GDM1 (cell line): ENCODE results near the gene RAB30.
"Not testable (repeated sequence)": the region's sequence is repeated elsewhere in the genome, so short reads cannot be mapped to it uniquely, and the experiment has no call there.

ENCODE experiments used
- DNase-seq: peaks from one replicate; lab custom pipeline; 2025; lab: John Stamatoyannopoulos, UW

RAB30 gene

DNA sequence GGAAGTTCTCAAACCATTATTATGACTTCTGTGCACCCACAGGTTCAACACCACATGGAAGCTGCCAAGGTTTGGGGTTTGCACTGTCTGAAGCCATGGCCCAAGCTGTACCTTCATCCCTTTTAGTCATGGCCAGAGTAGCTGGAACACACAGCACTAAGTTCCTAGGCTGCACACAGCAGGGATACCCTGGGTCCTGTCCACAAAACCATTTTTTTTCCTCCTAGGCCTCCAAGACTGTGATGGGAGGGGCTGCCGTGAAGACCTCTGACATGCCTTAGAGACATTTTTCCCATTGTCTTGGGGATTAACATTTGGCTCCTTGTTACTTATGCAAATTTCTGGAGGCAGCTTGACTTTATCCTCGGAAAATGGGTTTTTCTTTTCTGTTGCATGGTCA, 127.5 kb downstream of the RAB30 start:
- DNase-seq = no peak

DNA sequence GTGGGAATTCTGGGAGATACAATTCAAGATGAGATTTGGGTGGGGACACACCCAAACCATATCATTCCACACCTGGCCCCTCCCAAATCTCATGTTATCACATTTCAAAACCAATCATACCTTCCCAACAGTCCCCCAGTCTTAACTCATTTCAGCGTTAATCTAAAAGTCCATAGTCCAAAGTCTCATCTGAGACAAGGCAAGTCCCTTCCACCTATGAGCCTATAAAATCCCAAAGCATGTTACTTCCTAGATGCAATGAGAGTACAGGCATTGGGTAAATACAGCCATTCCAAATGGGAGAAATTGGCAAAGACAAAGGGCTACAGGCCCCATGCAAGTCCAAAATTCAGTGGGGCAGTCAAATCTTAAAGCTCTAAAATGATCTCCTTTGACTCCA, 128.3 kb downstream of the RAB30 start:
- DNase-seq = not testable (repeated sequence)

DNA sequence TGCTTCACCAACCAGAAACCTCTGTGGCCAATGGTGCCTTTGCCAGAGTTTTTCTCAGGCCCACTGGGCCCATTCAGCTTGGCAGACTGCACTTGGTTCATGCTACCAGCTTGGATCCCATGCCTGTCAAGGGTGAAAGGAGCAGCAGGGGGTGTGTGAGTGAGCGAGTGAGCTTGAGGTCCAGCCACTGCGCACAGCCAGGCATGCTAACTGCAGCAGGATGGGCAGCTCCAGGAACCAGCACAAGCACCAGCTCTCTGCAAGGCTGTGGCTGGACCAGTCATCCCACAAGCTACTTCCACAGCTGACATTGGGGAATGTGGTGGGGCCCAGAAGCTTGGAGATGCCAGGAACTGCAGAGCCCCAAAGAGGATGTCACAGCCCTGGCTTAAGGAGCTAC, 129.3 kb downstream of the RAB30 start:
- DNase-seq = no peak

DNA sequence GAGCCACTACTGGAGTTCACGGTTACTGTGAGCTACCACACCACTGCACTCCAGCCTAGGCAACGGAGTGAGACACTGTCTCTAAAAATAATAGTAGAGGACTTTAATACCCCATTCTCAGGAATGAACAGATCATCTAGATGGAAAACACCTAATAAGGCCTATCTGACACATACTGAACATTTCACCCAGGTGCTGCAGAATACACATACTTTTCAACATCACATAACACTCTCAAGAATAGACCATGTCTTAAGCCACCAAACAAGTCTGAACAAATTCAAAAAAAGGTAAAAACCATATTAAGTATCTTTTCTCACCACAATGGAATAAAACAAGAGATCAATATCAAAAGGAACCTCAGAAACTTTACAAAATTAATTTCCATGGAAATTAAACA, 132.2 kb downstream of the RAB30 start:
- DNase-seq = no peak

DNA sequence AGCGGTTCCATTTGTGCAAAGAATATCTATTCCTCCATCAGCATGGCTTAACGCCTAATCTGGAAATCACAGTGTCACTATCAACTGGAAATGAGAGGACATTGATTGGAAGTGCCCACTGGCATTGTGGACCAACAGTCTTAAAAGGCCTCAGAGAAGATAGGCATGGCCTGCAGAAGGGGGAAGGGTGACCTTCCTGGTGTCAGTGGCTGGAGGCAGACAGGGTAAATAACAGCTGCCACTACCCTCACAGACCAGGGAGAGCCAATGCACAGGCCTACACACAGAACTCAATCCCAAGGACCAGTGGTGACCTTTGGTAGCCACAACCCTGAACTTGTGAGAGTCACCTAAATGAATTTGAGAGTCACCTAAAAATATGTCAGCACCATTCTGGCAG, 134.1 kb downstream of the RAB30 start:
- DNase-seq = no peak

DNA sequence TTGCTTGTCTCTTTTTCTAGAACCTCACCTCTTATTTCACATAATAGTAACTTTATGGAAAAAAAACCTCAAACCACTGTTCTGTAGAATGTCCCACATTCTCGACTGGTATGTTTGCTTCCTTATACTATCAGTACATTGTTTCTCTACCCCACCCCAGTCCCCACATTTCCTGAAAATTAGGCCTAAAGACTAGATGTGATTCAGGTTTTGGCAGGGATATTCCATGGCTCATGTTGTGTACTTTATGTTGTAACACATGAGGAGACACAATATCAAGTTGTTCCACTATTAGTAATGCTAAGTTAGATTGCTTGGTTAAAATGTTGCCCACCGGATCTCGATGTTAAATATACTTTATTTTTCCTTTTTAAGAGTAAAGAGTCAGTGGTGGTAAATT, 135.4 kb downstream of the RAB30 start:
- DNase-seq = no peak

DNA sequence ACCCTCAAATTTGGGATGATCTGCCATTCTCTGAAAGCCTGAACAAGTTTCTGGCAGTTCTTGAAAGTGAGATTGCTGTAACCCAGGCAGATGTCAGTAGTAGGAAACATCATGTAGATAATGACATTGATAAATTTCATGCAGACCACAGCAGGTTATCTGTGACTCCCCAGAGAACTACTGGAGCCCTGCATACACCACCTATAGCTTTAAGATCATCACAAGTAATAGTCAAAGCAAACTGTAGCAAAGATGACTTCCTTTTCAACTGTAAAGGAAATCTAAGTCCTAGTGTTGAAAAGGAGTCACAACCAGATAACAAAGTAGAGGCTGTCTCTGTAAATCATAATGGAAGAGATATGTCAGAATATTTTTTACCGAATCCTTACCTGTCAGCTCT, 139.1 kb downstream of the RAB30 start:
- no peak for DNase-seq

DNA sequence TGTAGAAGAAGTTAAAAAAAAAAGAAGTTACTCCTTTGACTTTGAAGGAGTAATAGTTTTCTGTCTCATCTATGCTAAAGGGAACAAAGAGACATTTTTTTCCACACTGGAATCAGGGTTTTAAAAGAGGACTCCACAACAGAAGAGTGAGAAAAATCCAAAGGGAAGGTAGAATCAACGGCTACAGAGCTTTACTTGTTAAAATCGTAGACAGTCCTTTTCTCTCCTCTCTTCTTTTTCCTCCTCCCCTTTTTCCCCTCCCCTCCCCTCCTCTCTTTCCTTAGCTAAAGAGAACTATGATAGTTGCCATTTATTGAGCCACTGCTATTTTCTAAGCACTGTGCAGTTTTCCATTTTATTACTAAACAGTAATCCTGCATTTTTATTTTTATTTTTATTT, 141.0 kb downstream of the RAB30 start:
- no peak for DNase-seq

DNA sequence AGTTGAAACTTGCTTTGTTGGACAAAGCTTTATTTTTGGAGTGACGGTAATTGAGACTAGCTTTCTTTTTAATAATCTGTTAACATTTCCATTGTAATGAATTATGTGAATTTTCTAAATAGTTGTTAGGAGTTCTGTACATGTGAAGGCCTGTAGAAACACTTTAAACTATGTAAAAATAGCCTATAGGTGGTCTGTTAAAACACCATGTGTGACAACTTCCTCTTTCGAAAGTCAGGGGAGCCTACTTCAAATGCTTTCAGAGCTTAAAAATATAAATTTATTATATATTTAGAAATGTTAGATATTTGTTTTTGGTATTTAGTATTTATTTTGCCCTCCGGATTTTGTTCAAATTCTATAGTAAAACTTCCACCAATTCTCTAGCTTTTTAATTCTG, 141.5 kb downstream of the RAB30 start:
- no peak for DNase-seq

DNA sequence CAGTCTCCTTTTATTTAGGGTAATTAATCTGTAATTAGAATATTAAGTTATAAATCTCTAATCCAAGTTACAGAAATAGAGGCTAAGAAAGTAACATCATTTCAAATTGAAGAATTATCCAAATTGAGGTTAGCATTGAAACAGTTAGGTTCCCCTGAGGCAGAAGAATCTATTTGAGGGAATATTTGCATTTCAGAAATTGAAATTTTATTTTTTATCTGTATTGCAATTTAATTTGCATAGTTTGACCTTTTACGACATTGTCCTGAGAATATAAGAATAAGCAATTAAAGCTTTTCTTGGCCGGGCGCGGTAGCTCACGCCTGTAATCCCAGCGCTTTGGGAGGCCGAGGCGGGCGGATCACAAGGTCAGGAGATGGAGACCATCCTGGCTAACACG, 142.6 kb downstream of the RAB30 start:
- DNase-seq = no peak

DNA sequence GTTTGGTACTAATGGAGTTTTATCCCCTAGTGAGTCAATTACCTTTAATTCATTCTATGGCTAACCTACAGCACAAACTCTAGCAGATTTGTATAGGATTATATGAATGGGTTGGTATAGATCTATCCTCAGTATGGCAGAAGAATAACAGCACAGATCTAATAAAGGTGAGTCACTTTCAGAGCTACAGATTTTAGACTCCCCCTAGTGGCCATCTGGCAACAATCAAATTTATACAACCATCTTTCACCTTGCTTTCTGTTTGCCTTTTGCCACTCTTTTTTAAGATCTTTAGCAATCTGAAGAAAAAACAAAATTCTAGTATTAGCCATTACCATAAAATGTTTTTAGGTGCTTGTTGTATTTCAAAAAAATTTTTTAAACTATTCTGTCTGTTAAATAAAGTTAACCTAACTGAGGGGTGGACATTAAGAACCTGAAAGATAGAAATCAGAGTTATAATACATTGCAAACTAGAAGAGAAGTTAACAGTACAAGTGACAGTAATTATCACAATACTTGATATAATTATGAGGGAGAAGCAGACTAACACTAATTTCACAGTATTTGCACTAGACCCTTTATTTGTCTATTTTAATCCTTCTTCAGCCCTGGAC, 144.3 kb downstream of the RAB30 start:
- DNase-seq = peak; percentile 13

DNA sequence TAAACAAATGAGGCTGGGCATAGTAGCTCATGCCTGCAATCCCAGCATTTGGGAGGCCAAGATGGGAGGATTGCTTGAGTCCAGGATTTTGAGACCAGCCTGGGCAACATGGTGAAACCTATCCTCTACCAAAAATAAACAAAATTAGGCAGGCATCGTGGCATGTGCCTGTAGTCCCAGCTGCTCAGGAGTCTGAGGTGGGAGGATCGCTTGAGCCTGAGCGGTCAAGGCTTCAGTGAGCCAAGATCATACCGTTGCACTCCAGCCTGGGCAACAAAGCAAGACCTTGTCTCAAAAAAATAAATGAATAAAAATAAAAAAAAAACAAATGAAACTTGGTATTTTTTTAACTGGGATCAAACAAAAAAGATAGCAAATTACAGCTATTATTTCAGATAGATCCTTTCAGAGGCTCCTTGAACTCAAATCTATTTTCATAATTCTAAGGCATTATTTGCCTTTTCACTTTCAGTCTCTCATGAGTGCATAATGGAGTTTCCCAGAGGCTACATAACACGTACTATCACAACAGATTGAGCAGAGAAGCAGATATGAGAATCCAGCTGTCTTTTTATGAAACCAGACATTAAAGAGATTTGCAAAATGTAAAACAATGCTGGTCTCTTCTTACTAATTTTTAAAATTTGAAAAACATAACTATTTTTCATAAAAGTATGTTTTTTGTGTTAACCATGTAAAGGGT, 147.0 kb downstream of the RAB30 start:
- DNase-seq = no peak
